ENCODE data around the gene IP6K3.

GRCh38 chr6:33770833-33771145 lies 24.1 kb upstream of the IP6K3 start:
- TF ChIP-seq CTCF (conservative IDR thresholded peaks at IDR 0.05; ENCODE audit: low read depth, low read length) (no peak), EZH2 (IDR thresholded peaks at IDR 0.05; ENCODE audit: borderline replicate concordance, low read depth, low read length, poor library complexity, severe bottlenecking) (no peak)
